Smooth muscle cell (in vitro differentiated cells): ENCODE data around the gene AKAP11. TPM values are rescaled to one million over a fixed set of nuclear protein-coding genes. Genes with fewer than 3 reads are reported as not detected.

Experiments
- DNase-seq: peaks from one replicate; lab custom pipeline; 2025; ENCODE audit not compliant: unreplicated experiment; lab: John Stamatoyannopoulos, UW
- H2AFZ ChIP-seq: fragments of 200-600 bp; sonication (generic); 2 replicates; pipeline ENCODE4 v1.6.0; 2016; ENCODE audit warnings: antibody characterized with exemption, low read depth, mild to moderate bottlenecking
- H3F3A ChIP-seq: fragments of 200-600 bp; sonication (generic); 2 replicates; pipeline ENCODE4 v1.6.0; 2017; ENCODE audit warnings: antibody characterized with exemption, low read depth
- H3K27ac ChIP-seq: fragments of 200-600 bp; sonication (generic); 2 replicates; pipeline ENCODE4 v1.5.1; 2016; ENCODE audit warnings: low read depth, mild to moderate bottlenecking
- H3K27me3 ChIP-seq: fragments of 200-600 bp; sonication (generic); 2 replicates; pipeline ENCODE4 v1.6.1; 2016; ENCODE audit warnings: low read depth, mild to moderate bottlenecking
- H3K36me3 ChIP-seq: fragments of 200-600 bp; sonication (generic); 2 replicates; pipeline ENCODE4 v1.5.1; 2016; ENCODE audit warnings: low read depth
- H3K4me1 ChIP-seq: fragments of 200-600 bp; sonication (generic); 2 replicates; pipeline ENCODE4 v1.5.1; 2016; ENCODE audit warnings: low read depth
- H3K4me2 ChIP-seq: fragments of 200-600 bp; sonication (generic); 2 replicates; pipeline ENCODE4 v1.6.0; 2016; ENCODE audit warnings: mild to moderate bottlenecking
- H3K4me3 ChIP-seq: fragments of 200-600 bp; sonication (generic); 2 replicates; pipeline ENCODE4 v1.5.1; 2016; ENCODE audit warnings: mild to moderate bottlenecking
- H3K79me2 ChIP-seq: fragments of 200-600 bp; sonication (generic); 2 replicates; pipeline ENCODE4 v1.6.0; 2016; ENCODE audit warnings: low read depth, mild to moderate bottlenecking
- H3K9ac ChIP-seq: fragments of 200-600 bp; sonication (generic); 2 replicates; pipeline ENCODE4 v1.6.0; 2016; ENCODE audit warnings: low read depth
- H3K9me3 ChIP-seq: fragments of 200-600 bp; sonication (generic); replicated peaks from 2 replicates; pipeline ENCODE4 v1.5.1; 2016; ENCODE audit warnings: low read depth
- H4K20me1 ChIP-seq: fragments of 200-600 bp; sonication (generic); 2 replicates; pipeline ENCODE4 v1.6.0; 2016; ENCODE audit warnings: low read depth
- CTCF ChIP-seq: fragments of 200-600 bp; sonication (generic); IDR thresholded peaks from 2 replicates; pipeline ENCODE4 v1.5.1; 2017; ENCODE audit warnings: borderline replicate concordance, mild to moderate bottlenecking, antibody characterized with exemption; ENCODE audit not compliant: insufficient read depth, poor library complexity, severe bottlenecking
- WGBS: methylation state at CpG from one replicate; pipeline ENCODE4 v1.1.7; 2016; ENCODE audit warnings: low lambda C conversion rate; 5-methylcytosine and 5-hydroxymethylcytosine counted together
- polyA plus RNA-seq: library from polyadenylated mRNA; unstranded; fragments of >200 nt; fragmentation: Nextera tagmentation; extraction: Ambion mirVana; gene quantifications from 2 replicates; pipeline ENCODE4 v1.2.1, GENCODE V29; 2016
- total RNA-seq: library from RNA; depleted of rRNA; stranded (reverse); fragments of >200 nt; gene quantifications from 2 replicates; pipeline ENCODE4 v1.2.3, GENCODE V29; 2014

The AKAP11 gene
- total and polyA plus RNA-seq, 2 experiments from 2014 or later = 2.1 to 27.5 TPM

DNA sequence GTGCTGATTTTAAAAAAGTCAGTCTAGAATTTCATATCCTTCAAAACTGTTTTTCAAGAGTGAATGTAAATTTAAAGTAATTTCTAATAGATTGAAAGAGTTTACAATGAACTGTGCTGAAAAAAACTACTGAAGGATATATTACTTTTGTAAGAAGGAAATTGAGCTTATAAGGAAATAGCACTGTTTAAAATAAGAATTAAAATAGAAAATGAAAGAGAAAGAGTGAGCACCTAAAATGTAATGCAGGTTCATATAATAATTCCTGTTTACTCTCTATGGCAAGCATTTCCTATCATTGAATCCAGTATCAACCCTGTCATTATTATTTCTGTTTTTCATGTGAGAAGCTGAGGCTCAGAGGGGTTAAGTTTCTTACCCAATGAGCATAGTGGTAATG, 57.3 kb downstream of the AKAP11 start:
- Histone ChIP-seq H3F3A (no peaks in the 10 kb centered on the region), H3K79me2 (no peaks in the 10 kb centered on the region), H3K4me2 (no peak overlapping the region), H4K20me1 (no peaks in the 10 kb centered on the region), H3K9ac (no peak overlapping the region), H3K4me1 (peaks cover 6% of the 10 kb centered on the region), H3K27me3 (no peaks in the 10 kb centered on the region), H3K4me3 (no peak overlapping the region), H2AFZ (no peak overlapping the region), H3K36me3 (no peaks in the 10 kb centered on the region), H3K9me3 (no peaks in the 10 kb centered on the region), H3K27ac (no peak overlapping the region)
- no peak for DNase-seq
- TF ChIP-seq CTCF = no peak

GRCh38 chr13:42331009-42331408, 59.1 kb downstream of the AKAP11 start:
- no peak for DNase-seq
- Histone ChIP-seq H3K4me2 (no peak overlapping the region), H3K36me3 (no peaks in the 10 kb centered on the region), H3K4me3 (no peak overlapping the region), H3K27ac (no peak overlapping the region), H4K20me1 (no peaks in the 10 kb centered on the region), H3K79me2 (no peaks in the 10 kb centered on the region), H2AFZ (no peak overlapping the region), H3K4me1 (no peaks in the 10 kb centered on the region), H3K27me3 (no peaks in the 10 kb centered on the region), H3K9ac (no peak overlapping the region), H3K9me3 (no peaks in the 10 kb centered on the region), H3F3A (no peaks in the 10 kb centered on the region)
- TF ChIP-seq CTCF = no peak

DNA sequence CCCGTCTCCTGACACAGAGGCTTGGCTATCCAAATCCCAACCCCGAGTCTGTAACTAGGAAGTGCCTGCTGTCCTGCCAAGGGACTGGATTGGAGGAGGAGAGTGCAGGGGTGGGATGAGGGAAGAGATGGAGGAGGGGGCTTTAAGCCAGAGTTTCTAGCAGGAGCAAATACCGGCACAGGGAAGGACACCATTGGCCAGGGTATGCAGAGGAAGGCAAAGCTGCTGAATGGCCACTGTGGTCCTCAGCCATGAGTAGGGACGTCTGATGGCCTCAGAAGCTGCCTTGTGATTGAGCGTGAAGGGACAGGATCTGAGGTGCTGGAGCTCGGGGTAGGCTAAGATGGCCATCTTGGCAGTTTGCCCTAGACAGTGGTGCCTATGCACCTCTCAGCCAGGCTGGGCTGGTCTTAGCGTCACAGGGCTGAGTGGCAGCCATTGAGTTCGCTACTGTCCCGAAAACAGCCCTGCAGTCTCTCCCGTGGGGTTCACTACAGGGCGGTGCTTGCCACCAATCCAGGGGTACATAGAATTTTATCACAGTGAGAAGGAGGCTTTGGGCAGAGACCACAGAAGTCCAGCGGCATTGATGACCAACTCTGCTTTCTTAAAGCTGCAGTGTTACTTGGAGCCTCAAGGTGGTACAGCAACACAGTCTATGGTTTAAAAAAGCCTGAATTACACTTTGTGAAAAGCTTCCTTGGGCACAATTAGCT, 61.8 kb downstream of the AKAP11 start:
- H2AFZ ChIP-seq = no peak overlapping the region
- no peaks in the 10 kb centered on the region for H3K27me3 ChIP-seq
- H3K36me3 ChIP-seq = no peaks in the 10 kb centered on the region
- H3K4me1 ChIP-seq = no peaks in the 10 kb centered on the region
- H3K27ac ChIP-seq = no peak overlapping the region
- no peak overlapping the region for H3K4me2 ChIP-seq
- no peak overlapping the region for H3K4me3 ChIP-seq
- no peaks in the 10 kb centered on the region for H3K9me3 ChIP-seq
- H4K20me1 ChIP-seq = no peaks in the 10 kb centered on the region
- H3F3A ChIP-seq = no peaks in the 10 kb centered on the region
- TF ChIP-seq CTCF = peak; percentile 36
- H3K9ac ChIP-seq = no peak overlapping the region
- no peak for DNase-seq
- H3K79me2 ChIP-seq = no peaks in the 10 kb centered on the region
- WGBS = 75% methylated on average over 12 of the region's 12 CpGs

- Histone ChIP-seq H3K36me3 (no peaks in the 10 kb centered on the region), H4K20me1 (no peaks in the 10 kb centered on the region), H3K27ac (no peak overlapping the region), H3K4me3 (no peak overlapping the region), H2AFZ (no peak overlapping the region), H3K9ac (no peak overlapping the region), H3K9me3 (no peaks in the 10 kb centered on the region), H3K4me2 (no peak overlapping the region), H3K79me2 (no peaks in the 10 kb centered on the region), H3K27me3 (no peaks in the 10 kb centered on the region), H3K4me1 (no peaks in the 10 kb centered on the region), H3F3A (no peaks in the 10 kb centered on the region)
- TF ChIP-seq CTCF = no peak
- DNase-seq = no peak
- WGBS = 68% methylated on average over 6 of the region's 6 CpGs
Observed at GRCh38 chr13:42334329-42334706, 62.4 kb downstream of the AKAP11 start.
